Activated T-helper 9 cell treated with anti-CD3 and anti-CD28 coated beads, Interleukin-2, amount 50 U/mL, for 16 hours (primary cell): ENCODE data around the gene VASN.
A peak's percentile ranks its signal among the peaks of the same experiment; 100 is the strongest.
"Not testable (repeated sequence)": the region's sequence is repeated elsewhere in the genome, so short reads cannot be mapped to it uniquely, and the experiment has no call there.

Source experiments
- DNase-seq: peaks from one replicate; pipeline ENCODE4 v3.0.0-alpha.2; 2020; ENCODE audit warnings: low read depth

VASN gene

DNA sequence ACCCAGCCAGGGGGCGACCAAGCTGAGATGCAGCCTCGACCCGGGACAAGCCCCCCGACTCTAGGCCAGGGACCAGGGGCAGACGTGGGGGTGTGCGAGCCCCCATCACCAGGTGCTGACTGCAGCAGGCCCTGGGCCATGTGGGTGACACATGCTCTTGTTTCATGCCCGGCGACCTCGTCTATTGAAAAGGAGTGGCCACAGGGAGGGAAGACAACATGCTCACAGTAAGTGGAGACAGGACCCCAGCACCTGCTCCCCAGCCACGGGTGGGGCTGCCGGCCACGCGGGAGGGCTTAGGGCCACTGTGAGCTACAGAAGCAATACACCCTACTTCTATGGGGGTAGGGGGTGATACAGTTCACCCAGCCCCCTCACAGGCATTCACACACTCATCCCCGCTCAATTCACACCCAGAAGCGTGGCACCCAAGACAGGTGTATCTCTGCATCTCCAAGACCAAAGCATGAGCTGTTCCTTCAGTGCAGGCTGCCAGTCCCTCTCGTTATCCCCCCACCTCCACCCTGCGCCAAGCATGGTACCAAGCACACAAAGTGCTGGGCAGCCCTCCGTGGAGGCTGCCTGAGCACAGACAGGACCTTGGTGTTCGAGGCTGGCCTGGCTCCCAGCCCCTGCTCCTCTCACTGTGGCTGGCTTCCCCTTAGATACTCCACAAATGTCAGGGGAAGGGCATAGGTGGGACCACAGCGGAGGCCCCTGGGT lies 13.6 kb downstream of the VASN start:
- DNase-seq, result no peak

DNA sequence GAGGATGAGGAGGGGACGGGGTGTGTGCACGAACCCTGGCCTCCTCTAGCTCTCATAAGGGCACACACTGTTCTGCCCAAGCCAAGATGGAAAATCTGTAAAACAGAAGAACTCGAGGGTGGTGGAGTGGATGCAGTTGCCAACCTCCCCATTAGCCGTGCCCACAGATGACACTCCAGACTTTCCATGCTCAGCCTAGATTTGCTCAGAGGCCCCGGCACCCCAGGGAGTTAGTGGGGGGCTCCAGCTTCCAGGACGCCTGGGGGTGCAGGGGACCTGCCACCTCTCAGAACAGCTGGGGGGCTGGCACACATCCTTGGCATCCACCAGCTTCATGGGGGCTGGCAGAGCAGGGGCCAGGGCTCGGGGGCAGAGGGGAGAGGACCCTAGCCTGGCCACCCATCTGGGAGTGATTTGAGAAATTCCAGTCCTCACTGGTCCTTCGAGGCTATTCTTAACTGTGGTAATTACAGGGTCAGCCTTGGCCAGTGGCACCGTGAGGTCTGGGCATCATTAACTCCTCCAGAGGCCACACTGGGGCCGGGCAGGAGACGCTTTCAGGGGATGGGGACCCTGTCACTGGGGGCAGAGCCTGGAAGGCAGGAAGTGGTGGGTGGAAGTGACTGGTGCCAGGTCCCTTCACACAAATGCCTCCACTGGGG lies 14.3 kb downstream of the VASN start:
- DNase-seq, result no peak

DNA sequence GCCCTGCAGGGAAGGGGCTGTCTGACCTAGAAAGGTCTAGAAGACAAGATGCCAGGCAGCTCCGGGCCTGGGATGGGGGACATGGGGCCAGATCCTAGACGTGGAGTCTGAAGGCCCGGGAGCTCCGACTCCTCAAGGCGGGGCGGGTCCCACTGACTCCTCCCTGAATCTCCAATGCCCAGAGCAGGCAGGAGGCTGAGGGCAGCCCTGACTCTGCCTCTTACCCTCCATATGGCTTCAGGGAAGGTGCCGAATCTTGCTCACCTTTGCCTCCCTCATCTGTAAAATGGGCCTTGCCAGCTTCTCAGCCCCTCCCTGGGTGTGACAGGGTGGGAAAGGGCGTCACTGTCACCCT lies 14.8 kb downstream of the VASN start:
- no peak for DNase-seq

DNA sequence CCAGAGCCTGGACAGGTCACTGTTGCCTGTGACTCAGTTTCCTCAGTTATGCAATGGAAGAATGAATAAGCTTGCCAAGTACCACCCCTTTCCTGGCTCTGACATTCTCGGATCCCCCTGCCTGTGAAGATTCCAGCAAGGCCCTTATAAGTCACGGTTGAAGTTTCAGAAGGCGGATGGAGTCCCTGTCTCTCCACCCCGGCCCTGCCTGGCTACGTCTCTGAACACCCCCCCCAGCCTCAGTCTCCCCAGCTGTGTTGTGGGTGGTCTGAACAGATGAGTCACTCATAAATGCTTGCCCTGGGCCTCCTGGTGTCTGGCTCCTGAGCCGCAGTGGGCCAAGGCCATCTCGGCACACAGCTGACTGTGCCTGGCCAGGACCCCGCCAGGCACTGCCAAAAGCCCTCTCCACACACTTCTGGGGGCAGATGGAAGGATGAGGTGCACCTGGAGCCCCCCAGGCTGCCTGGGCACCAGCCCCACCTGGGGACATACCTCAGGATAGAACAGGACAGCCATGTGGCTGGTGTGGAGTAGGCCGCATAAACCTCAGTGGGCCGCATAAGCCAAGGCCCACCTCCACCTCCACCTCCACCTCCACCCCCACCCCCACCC lies 15.4 kb downstream of the VASN start:
- DNase-seq, result no peak

DNA sequence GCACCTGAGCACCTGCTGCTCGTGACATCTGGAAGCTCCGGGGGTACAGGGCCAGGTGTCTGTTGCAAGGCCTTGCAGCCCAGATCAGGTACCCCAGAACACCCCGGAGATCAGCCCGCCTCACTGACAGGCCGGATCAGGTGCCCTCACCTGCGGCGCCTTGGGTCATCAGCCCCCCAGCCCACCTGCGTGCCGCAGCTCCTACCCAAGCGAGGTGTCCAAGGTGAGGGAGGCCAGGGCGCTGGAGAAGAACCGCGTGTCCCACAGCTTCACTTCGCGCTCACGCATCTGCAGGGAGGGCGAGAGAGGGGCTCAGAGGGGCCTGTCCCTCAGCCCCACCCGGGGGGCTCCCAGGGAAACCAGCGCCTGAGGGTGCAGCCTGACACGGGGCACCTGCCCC lies 16.1 kb downstream of the VASN start:
- no peak for DNase-seq

DNA sequence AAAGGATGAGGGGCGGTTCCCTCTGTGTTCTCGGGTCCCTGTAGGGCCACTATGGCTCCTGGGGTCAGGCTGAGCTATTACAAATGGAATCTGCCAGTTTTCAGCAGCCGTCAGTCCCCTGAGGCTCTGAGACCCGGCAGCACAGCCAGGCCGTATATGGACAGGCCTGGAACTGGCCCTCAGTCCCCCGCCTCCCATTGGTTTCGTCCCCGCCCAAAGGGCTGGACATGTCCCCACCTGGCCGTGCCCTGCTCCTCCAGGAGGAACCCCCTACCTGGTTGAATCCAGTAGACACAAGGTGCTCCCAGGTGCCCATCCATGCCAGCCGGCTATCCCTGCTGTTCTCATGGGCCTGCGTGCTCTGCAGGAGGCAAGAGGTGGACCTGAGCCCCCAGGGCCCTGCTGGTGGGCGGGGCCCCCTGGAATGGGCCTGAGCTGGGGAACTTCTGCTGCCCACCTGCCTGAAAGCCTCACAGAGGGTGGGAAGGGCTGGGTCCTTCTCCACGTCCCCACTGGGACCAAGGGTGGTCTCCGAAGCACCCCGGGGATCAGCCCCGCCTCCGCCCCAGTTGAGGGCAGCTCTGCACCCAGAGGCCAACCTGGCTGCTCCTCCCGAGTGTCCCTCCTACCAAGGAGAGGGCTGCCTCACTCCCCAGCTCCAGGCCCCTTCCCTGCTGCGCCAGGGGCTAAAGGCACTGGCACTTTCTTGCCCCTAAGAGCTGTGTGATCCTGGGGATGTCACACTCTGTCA lies 16.8 kb downstream of the VASN start:
- DNase-seq, result no peak

DNA sequence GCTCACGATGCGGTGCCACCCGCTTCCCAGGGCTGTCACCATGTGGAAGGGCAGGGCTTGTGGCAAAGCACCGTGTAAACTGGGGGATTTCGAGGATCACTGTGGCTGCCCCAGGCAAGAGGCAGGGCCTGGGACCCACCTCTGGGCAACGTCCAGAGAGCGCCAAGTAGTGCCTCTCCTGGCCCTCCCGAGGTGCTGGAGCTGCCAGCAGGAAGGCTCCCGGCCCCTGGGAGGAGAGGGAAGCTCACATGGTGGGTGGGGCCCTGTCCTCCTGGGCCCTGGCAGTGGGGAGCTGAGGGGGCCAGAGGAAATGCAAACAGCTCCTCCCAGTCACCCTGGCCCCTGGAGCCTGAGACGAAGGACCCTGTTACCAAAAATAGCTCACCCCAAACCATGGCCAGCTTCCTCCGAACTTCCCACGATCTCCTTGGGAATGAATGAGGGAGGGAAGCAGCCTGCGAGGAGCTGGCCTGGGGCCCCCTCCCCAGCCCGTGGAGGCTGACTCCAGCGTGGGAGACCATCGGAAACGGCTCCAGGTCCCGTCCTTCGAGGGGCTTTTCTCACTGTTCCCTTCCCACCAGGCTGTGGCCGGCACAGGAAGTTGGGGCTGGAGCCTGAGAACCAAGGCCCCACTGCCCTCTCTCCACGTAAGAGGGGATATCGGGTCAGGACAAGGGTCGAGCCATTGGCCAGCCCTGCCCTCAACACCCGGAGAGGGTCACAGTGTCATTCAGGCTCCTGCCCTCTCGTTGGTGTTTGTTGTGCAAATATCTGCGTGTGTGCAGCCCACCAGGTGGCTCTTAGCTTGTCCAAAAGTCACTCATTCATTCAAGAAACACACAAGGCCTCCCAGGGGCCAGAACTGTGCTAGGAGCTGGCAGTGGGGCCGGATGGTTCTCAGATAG lies 17.7 kb downstream of the VASN start:
- no peak for DNase-seq

DNA sequence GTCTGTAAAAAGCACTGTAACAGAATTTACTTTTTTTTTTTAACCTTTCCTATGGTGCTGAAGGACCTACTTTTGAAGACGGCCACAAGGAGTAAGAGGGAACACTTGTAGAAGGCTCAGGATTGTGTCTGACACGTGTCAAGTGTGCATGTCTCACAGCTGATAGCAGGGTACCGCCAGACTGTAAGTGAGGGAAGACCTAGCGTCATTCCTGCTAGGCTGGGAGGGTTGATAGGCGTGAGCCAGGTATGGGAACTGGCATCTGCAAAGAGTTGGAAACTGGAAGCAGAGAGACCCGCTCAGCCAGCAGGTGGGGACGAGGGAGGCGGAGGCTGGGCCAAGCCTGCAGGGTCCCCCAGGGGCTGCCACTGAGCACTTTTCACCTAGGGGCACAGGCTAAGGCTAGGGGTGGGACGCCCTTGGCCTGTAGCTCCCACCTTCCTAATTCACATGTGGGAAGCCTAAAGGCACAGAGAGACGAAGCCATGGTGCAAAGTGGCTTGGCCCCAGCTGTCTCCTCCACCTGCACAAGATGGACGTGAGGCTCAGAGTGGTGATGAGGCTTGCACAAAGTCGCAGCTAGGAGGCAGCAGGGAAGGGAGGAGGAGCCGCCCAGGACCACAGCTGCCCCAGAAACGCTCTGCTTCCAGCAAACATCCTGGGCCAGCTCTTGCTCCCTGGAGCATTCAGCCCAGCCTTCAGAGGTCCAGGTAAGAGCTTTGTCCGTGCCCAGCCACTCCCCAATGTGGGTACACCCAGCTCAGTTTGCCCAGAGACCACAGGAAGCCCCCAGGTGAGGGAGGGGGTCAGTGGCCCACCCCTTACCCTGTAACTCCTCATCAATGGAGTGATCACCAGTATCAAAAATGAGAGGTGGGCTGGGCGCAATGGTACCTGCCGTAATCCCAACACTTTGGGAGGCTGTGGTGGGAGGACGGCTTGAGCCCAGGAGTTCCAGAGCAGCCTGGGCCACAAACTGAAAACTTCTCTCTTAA lies 18.9 kb downstream of the VASN start:
- DNase-seq, result no peak

DNA sequence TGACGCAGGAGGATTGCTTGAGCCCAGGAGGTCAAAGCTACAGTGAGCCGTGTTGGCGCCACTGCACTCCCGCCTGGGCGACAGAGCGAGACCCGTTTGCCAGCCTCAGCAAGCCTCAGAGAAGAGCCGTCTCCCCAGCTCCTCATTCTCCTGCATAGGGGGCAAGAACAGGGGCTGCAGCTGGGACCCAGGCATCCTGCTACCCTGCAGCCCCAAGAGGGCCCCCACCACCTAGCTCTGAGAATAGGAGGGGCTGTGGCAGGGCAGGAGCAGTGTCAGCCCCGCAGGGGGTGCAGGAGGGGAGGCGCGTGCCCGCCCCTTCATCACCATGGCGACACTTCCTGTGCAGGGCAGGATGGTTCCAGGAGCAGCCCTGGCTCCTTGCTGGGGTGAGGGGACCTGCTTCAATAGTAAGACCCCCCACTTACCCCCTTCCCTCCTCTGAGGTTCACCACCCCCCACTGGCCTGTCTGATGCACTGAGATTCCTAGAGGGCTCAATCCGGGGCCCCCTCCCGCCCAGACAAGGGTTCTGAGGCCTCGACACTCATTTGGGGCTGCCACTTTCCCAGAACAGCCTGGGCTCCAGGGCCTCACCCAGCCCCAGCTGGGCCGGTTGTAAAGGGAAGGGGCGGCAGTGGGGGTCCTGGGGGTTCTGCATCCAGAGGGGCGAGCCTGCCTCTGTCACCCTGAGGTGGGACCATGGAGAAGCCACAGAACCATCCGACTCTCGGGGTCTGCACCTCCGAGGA lies 20.2 kb downstream of the VASN start:
- no peak for DNase-seq

DNA sequence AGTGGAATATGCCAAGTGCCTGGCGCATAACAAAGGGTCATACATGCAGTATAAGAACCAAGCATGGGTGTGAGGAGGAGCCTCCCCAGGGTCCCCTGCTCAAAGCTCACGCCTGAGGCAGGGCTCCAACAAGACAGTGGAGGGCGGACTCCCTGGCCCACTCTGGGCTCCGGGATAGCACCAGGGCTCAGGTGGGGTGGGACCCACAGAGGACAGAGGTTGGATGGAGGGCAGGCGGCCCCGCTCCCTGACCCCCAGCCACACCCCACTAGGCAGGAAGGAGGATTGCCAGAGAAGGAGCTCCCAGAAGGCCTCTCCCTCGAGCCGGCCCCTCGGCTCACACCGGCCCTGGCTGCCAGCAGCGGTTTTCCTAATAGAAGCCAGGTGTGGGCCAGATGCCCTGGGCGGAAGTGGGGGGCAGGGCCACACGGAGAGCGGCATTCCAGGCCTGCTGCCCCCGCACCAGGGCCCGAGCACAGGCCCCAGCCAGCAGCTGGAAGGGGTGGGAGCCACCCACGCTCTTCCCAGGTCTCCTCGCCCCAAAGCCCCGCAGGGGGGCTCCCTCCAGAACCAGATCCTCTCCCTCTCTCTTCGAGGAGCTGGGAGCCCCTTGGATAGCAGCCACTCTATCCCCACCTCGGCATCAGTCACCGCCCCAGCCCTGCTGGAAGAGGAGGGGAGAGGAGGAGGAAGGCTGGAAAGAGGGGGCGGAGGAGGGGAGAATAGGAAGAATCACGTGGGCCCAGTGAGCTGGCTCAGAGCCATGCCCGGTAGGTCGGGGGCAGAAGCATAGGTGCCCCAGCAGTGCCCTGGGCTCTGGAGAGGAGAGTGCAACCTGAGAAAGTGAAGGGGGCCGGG lies 21.0 kb downstream of the VASN start:
- no peak for DNase-seq

DNA sequence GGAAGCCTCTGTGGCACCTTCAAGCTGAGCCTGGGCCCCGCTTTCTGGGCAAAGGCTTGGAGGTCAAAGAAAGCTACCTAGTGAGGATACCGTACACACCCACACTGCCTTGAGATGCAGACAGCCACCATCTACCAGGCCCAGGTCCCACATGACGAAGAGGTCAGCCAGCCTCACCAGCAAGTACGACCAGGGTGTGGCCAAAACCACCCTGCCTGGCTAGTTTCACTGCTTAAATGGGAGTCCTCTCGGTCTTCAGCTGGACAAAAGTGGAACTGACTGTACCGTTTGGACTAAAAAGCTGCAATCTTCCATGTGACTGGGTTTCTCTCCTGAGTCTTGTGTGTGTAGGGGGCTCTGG lies 21.6 kb downstream of the VASN start:
- no peak for DNase-seq

DNA sequence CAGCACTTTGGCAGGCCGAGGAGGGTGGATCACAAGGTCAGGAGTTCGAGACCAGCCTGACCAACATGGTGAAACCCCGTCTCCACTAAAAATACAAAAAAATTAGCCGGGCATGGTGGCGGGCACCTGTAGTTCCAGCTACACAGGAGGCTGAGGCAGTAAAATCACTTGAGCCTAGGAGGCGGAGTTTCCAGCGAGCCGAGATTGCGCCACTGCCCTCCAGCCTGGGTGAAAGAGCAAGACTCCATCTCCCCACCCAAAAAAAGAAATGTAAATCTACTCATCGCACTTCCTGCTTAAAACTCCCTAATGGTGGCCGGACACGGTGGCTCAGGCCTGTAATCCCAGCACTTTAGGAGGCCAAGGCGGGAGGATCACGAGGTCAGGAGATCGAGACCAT lies 22.2 kb downstream of the VASN start:
- DNase-seq, result not testable (repeated sequence)

DNA sequence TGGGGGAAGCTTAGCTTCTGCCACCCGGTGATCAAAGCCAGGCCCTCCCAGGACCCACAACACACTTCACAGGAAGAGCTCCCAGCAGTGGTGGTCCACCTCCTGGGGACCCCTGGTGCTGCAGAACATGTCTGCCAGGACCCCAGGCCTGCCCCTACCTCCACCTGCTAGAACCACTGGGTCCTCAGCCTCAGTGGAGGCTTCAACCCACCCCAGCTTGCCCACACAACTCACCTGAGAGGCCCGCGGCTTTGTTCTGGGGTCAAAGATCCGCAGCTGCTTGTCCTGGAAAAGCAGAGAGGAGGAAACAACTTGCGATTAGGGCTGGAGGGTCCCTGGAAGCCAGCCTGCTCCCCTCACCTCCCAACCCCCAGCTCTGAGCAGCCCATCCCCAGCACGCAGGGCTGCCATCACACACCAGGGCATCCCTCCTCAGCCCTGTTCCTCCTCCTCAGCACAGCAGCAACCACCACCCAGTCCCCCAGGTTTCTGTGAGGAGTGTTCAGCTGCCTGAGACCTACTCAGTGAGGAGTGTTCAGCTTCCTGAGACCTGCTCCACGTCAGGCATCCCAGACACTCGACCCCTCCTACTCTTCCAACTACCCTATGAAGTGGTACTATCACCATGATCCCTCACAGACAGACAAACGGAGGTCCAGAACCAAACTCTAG lies 23.5 kb downstream of the VASN start:
- no peak for DNase-seq

DNA sequence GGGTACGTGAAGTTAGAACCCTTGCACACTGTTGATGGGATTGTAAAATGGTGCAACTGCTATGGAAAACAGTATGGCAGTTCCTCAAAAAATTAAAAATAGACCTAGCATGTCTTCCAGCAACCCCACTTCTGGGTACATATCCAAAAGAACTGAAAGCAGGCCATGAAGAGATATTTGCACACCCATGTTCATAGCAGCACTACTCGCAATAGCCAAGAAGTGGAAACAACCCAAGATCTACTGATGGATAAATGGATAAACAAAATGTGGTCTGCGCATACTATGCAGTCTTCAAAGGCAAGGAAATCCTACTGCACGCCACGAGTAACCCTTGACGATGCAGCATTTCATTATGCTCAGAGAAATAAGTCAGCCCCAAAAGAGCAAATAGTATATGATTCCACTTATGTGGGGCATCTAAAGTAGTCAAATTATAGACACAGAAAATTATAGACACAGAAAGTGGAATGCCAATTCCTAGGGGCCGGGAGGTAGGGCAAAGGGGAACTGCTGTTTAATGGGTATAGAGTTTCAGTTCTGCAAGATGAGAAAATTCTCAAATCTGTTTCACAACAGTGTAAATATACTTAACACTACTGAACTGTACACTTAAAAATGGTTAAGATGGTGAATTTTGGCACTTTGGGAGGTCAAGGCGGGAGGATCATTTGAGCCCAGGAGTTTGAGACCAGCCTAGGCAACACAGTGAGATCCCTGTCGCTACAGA lies 27.5 kb downstream of the VASN start:
- no peak for DNase-seq

DNA sequence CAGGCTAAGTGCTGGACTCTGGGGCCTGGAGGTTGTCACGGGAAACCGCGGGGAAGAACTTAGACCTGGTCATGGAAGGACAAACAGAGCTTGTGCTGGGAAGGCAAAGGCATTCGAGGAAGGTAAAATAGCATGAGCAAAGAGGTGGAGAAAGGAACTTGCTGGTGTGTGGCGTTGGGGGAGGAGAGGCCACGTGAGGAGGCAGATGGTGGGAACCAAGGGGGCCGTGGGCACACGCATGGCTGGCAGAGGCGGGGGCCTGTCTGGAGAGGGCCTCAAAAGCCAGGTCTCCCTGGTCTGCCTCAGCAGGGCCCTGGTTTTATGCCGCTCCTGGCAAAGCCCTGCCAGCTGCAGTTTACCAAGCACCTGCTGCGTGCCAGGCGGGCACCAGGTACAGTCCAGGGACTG lies 29.4 kb downstream of the VASN start:
- no peak for DNase-seq

DNA sequence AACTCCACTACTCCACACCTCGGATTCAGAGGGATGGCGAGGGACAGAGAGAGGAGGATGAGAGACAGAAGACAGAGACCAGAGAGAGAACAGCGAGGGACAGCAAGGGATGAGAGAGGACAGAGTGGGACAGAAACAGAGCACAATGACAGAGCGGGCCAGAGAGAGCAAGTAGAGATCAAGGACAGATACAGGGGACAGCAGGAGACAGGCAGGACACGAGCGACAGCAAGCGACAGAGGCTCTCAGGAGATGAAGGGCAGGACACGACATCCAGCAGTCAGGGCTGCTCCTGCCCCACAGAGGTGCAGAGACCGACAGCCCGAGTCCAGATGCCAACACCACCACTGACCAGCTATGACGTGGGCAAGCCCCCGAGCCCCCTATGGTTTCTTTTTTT lies 29.9 kb downstream of the VASN start:
- DNase-seq, result no peak

DNA sequence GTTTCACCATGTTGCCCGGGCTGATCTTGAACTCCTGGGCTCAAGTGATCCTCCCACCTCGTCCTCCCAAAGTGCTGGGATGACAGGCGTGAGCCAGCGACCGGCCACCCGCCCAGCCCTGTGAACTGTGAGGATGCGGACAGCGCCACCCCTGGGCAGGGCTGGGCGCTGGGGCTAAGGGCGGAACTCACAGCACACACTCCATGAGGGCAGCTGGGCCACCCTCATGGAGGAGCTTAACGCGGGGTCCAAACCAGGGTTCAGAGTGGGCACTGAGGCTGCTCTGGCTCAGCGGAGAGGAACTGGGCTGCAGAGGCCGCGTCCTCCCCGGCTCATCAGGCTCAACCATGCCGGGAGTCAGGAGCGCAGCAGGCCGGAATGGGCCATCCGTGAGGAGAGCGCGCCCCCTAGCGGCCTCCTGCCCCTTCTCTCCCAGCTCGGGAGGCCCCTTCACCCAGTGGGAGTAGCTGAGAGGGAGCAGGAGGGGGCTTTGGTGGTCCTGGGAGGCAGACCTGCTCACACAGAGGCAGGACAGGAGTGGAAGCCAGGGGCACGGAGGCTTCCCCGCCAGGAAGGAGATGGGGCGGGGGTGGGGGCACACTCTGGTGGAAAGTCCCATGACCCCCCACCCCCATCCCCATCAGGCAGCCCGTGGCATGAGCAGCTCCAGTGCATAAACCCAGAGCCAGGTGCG lies 30.9 kb downstream of the VASN start:
- DNase-seq, result peak; percentile 62
